GM18870 (cell line): ENCODE results near the gene MOB3A.
"Not testable (repeated sequence)": the region's sequence is repeated elsewhere in the genome, so short reads cannot be mapped to it uniquely, and the experiment has no call there.

Experiments
- ATAC-seq: cut with Tn5 transposase; IDR thresholded peaks from one replicate; pipeline ENCODE4 v1.9.1; 2021; ENCODE audit warnings: moderate library complexity; ENCODE audit not compliant: unreplicated experiment

Gene MOB3A

GRCh38 chr19:2096034-2096479, at the start of gene MOB3A:
TSS of gene MOB3A (minus strand) at chr19:2096326. CDS start at chr19:2078560, 17,766 bp downstream.
- peak; percentile 22 for ATAC-seq

DNA sequence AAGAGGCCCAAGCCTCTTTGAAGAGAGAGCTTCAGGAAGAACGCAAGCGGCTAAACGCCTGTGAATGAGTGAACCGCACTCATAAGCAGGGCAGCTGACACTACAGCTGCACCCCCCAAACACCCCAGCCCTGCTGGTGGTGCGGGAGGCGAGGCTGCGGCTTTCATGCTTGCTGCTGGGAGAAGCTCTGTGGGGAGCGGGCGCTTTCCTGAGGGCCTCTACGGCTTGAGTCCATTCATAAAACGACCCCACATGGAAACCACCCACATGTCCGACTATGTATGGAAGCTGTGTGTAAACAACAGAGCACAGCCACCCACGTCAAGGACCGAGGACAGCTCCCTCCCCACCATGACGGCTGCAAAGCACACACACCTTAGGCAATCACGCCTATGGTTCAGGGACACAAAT, 49.7 kb upstream of the MOB3A start:
- ATAC-seq: no peak

DNA sequence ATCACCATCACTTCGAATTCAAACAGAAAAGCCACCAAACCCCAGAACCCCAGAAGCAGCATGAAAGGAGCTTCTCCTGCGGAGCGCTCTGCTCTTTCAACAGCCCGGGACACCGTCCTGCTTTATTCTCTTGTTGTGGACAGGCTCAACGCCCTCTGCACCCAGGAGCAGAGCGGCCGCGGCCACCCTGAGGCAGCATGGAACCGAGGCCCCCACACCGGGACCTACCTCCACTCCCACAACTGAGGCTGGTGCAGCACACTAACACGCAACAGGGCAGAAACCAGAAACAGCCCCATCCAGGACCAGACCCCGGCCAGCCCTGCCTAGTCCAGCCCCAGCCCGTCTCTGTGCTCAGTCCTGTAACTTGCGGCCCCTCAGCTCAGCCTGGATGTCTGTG, 48.1 kb upstream of the MOB3A start:
- ATAC-seq: no peak

- ATAC-seq: no peak
Observed at GRCh38 chr19:2142173-2142829, 46.2 kb upstream of the MOB3A start.

DNA sequence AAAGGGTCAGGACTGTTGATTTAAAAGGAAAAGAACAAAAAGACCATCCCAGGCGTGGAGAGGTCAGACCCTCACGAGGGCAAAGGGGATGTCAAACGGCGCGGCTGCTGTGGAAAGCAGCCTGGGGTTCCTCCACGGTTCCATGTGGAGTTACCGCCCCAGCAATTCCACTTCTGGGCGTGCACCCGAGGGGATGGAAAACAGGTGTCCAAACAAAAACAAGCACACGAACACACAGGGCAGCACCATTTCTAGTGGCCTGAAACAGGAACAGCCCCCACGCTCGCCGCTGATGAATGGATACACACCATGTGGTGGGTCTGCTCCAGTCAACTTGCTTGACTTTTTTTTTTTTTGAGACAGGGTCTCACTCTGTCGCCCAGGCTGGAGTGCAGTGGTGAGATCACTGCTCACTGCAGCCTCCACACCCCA, 44.0 kb upstream of the MOB3A start:
- ATAC-seq: no peak

DNA sequence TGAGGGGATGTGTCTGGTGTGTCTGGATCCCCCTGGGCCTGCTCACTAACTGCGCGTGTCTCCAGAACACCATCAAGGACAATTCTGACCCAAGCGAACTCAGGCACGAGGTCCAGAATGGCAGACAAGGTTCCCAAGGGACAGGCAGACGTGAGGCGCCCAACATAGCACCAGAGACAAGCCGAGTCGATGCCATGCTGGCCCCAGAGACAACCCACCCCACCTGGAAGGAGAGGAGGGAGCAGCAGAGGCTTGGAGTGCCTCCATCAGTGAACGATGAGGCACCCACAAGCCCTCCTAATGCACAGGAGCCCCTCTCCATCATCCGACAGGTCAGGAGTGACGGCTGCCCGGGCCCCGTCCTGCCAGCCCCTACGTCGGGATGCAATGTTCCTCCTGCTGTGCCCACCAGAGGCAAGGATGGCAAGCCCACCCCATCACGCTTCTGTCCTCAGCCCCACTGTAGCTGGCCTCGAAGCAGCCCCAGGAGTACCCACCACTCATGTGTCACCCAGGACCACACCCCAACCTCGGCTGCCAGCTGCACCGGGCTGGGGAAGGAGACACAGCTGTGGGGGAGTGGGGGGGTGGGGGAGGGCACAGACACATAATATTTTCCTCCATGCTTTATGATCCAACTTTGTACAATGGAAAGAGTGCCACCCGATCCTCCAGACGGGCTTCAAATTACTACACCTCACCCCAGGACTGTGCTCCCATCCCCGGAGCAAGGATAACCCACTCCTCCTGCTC, 43.4 kb upstream of the MOB3A start:
- ATAC-seq: no peak

DNA sequence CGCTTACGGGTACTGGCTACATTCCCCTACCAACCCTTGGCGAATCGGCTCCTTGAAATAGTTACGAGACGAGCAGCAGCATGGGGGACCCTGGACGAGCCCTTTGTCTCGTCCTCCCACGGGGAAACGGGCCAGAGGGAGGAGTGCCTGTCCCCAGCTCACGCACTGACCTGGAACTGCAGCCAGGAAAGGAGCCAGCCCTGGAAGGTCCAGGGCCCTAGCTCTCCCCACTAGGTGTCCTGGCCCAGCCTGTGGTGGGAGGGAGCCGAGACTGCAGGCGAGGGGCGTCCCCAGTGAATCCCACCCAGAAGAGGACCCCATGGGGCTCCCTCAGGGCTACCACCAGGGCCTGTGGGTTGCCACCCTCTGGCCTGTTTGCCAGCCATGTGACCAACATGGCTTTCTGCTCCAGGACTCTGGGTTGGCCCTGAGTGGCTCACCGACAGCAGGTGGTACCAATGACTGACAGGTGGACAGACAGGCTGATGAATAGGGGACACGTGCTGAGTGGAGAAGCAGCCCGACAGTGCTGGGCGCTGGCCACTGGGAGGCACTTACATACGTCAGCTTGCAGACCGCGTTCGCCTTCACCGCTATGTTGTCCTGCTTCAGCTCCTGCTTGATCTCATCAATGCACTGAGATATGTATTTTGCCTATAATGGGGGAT, 42.1 kb upstream of the MOB3A start:
- ATAC-seq: no peak

DNA sequence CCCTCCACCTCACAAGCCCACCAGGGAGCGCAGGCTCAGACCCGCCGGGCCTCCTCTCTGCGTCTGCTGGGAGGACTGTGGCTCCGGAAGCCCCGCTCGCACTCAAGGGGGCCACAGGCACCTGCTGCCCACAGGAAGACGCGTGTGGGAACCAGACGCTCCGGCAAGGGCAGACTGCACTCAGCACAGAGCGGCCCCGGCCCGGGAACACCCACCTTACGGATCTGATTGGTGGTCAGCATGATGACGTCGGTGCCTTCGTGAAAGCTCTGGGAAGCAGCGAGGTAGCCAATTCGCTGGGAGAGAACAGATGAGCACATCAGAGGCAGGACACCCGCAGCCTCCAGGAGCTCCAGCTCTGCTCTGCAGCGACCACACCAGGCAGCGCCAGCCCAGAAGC, 40.7 kb upstream of the MOB3A start:
- ATAC-seq: no peak

- ATAC-seq: no peak
Observed at GRCh38 chr19:2135474-2136402, 39.6 kb upstream of the MOB3A start.

DNA sequence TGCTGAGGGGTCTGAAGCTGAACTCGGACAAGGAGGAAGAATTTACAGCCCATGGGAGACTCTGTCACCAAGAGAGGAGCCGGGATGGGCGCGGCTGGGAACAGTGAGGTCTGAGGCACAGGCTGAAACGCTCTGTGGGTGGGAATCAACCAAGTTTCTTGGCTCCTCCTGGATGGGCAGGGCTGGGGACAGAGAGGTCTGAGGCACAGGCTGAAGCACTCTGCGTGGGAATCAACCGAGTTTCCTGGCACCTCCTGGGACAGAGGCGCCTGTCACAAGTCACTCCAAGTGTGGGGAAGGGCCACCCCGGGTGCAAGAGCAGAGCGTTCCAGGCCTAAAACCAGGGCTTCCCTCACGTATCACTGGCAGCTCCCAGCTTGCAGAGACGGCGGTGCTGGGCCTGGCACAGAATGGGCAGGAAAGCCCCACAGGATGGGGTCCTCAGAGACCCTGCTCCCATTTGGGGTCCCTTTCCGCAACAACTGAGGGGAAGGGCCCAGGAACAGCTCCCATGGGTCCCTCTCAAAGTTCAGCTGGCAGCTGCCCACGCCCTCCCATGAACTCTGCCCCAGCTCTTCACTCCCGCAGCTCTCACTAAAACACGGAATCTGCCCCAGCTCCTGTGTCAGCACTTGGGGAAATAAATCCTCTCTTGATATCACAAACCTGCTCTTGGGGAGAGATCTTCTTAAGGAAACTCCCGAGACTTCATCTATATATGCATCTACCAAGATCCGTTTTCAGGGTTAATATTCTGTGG, 36.8 kb upstream of the MOB3A start:
- ATAC-seq: no peak

- no peak for ATAC-seq
Observed at GRCh38 chr19:2132191-2132590, 36.1 kb upstream of the MOB3A start.

DNA sequence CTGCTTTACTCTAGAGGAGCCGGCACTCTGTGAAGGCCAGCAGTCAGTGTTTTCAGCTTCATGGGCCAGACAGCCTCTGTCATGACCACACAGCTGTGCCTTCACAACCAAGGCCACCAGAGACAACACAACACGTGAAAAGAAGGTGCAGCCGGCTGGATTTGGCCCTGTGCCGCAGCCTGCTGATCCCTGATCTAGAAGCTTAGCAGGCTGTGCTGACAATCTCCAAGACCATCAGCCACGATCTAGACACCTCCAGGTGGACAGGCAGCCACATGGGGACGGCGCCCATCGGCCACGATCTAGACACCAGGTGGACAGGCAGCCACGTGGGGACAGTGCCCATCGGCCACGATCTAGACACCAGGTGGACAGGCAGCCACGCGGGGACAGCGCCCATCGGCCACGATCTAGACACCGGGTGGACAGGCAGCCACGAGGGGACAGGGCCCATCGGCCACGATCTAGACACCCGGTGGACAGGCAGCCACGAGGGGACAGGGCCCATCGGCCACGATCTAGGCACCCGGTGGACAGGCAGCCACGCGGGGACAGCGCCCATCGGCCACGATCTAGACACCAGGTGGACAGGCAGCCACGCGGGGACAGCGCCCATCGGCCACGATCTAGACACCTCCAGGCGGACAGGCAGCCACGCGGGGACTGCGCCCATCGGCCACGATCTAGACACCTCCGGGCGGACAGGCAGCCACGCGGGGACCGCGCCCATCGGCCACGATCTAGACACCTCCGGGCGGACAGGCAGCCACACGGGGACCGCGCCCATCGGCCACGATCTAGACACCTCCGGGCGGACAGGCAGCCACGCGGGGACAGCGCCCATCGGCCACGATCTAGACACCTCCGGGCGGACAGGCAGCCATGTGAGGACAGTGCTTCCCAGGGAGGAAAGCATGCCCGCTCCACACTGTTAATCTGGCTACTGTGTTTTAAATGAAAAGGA, 35.2 kb upstream of the MOB3A start:
- not testable (repeated sequence) for ATAC-seq

DNA sequence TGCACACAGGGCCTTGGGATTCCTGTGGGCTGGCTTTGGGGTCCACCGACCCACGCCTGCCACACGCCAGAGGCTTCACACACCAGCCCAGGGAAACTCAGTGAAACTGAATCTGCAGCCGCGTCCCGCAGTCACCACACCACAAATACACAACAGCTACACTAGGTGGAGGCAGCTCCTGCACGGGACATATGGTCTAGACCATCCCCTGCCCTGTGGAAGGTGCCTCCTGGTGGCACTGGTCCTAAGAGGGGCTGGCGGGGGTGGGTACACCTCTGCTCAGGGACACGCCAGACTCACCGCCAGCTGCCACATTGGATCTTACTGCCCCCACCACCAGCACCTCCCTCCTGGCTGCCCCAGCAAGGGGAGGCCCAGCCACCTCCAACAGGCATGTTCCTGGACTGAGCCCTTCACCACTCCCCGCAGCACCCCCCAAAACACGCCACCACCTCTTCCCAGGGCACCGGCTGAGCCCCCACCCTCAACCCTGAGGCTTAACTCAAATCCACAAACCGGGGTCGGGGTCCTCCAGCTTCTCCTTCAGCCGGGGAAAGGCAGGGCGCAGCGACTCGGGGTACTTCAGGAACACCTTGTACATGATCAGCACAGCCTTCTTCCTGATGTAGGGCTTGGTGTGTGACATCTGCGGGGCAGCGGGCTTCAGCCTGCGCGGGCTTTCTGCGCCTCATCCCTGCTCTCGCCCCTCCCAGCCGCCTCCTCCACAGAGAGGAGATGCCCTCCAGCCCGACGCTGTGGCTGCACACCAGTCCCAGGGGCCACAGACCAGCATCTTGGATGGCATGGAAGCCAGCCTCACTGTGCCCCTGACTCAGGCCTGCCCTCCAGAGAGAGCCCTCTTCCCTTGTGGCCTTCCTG, 34.0 kb upstream of the MOB3A start:
- ATAC-seq: no peak

DNA sequence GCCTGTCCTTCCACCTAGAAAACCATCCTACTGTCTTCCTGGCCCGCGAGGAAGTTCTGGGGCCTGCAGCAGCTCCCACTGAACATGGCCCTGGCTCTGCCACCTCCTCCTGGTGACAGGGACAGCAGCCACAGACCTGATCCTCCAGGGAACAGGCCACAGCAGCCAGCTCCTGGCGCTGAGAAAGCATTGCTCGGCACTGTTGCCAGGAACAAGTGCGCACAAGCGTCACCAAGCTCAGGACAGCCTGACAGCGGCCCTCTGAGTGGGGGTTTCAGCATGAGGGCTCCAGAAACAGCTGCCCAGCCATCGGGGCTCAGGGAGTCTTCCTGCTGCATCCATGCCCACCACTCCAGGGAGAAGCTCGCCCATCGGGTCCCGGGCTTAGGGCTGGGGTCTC, 33.4 kb upstream of the MOB3A start:
- ATAC-seq: no peak

GRCh38 chr19:2129022-2129421, 32.9 kb upstream of the MOB3A start:
- no peak for ATAC-seq

DNA sequence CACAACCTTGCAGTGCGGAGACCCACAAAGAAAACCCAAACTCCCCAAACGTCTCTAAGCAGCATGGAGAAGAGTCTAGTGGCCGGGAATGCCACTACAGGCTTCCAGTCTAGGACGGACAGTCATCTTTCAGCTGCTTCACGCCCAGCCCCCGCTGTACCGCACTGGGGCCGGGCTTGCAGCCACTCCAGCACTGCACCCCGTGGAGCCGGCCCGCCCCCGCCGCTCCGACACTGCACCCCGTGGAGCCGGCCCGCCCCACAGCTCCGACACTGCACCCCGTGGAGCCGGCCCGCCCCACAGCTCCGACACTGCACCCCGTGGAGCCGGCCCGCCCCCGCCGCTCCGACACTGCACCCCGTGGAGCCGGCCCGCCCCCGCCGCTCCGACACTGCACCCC, 32.1 kb upstream of the MOB3A start:
- ATAC-seq: not testable (repeated sequence)

- no peak for ATAC-seq
Observed at GRCh38 chr19:2127758-2128157, 31.6 kb upstream of the MOB3A start.
